ENCODE data around the gene PYCR2. TPM values are rescaled to one million over a fixed set of nuclear protein-coding genes. Genes with fewer than 3 reads are reported as not detected.
A peak's percentile ranks its signal among the peaks of the same experiment; 100 is the strongest.

The PYCR2 gene
- total RNA-seq, 1 donor from 2014 or later: 44.5 TPM

DNA sequence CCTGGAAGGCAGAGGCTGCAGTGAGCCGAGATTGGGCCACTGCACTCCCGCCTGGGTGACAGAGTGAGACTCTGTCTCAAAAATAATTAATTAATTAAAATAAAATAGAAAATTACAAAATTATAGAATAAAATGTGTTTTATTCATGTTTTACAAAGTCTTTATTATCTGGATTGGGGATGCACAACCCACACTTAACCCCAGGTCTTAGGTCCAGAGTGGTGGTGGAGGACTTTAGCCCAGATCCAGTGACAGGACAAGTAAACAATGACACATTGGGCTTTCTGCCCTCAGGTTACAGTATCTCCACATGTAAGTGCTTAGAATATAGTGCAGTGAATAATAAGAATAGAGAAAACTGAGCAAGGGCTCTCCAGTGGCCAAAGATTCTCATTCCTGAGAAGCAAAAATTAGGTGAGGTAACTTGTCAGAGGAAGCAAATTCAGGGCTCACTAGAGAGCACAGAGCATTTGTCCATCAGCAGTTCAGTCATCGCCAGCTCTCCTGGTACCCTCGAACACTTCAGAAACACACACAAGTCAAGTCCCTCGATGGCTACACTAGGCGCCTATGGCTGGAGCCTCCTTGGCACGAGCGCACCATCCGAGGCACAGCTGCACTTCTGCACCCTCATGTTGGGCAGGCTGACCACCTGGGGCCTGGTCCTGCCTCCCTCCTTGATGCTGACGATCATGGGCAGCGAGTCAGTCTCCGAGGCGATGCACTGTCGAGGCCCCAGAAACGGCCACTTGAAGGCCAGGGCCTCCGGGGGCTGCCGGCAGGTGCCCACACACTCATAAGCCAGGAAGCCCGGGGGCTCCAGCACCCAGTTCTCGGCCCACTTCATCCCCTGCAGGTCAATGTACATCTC, 37.7 kb downstream of the PYCR2 start:
- Mint-ChIP-seq H3K27me3 (ENCODE audit: unreplicated experiment) (peaks cover 8% of the 10 kb centered on the region), H3K27ac (ENCODE audit: unreplicated experiment) (peak overlapping the region; percentile 24), H3K4me1 (ENCODE audit: unreplicated experiment) (peaks cover 2% of the 10 kb centered on the region), H3K4me3 (ENCODE audit: unreplicated experiment) (no peak overlapping the region), H3K36me3 (ENCODE audit: low read depth, unreplicated experiment) (no peaks in the 10 kb centered on the region), H3K9me3 (ENCODE audit: unreplicated experiment) (no peaks in the 10 kb centered on the region)
- DNase-seq (ENCODE audit: low spot score): no peak
- TF ChIP-seq, protein P1, sequence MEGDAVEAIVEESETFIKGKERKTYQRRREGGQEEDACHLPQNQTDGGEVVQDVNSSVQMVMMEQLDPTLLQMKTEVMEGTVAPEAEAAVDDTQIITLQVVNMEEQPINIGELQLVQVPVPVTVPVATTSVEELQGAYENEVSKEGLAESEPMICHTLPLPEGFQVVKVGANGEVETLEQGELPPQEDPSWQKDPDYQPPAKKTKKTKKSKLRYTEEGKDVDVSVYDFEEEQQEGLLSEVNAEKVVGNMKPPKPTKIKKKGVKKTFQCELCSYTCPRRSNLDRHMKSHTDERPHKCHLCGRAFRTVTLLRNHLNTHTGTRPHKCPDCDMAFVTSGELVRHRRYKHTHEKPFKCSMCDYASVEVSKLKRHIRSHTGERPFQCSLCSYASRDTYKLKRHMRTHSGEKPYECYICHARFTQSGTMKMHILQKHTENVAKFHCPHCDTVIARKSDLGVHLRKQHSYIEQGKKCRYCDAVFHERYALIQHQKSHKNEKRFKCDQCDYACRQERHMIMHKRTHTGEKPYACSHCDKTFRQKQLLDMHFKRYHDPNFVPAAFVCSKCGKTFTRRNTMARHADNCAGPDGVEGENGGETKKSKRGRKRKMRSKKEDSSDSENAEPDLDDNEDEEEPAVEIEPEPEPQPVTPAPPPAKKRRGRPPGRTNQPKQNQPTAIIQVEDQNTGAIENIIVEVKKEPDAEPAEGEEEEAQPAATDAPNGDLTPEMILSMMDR (IDR thresholded peaks at IDR 0.05; ENCODE audit: unreplicated experiment): no peak

DNA sequence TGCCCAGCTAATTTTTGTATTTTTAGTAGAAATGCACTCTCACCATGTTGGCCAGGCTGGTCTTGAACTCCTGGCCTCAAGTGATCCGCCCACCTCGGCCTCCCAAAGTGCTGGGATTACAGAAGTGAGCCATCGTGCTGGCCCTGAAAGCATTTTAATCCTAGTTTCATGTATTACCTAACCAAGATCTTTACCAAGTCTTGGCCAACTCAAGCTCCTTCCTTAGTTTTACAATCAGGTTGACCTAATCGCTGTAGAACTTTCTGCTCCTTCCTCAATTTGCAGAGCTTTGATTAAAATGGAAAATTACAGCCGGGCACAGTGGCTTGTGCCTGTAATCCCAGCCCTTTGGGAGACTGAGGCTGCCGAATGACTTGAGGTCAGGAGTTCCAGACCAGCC, 38.7 kb downstream of the PYCR2 start:
- H3K27ac Mint-ChIP-seq (ENCODE audit: unreplicated experiment): no peak overlapping the region
- H3K36me3 Mint-ChIP-seq (ENCODE audit: low read depth, unreplicated experiment): no peaks in the 10 kb centered on the region
- DNase-seq (ENCODE audit: low spot score): no peak
- no peaks in the 10 kb centered on the region for H3K9me3 Mint-ChIP-seq (ENCODE audit: unreplicated experiment)
- peaks cover 11% of the 10 kb centered on the region for H3K4me1 Mint-ChIP-seq (ENCODE audit: unreplicated experiment)
- H3K27me3 Mint-ChIP-seq (ENCODE audit: unreplicated experiment): peaks cover 8% of the 10 kb centered on the region
- TF ChIP-seq, protein P1 (IDR thresholded peaks at IDR 0.05; ENCODE audit: unreplicated experiment): no peak
- H3K4me3 Mint-ChIP-seq (ENCODE audit: unreplicated experiment): no peak overlapping the region

DNA sequence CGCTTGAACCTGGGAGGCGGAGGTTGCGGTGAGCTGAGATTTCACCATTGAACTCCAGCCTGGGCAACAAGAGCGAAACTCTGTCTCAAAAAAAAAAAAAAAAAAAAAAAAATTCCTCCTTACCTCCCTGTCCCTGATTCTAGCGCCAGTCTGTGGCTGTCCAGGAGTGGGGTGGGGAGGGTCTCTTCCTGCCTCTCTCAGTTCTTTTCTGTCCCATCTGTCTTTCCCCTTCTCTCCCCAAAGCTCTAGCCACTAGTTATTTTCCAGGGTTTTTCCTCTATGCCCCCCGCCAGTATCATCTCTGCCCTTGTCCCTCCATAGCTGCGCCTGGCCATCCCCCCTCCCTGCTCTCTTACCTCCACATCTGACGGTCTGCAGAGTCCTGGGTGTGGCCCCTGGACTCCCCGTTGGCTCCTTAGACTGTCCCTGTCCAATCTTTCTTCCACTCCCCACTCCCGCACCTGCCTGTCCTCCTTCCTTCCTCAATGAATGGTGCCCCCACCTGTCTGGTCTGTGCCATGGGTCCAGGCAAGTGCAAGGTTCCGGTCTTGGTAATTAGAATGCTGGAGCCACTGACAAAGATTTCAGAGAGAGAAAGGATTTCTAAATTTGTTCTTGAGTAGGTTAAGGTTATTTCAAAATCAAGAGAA, 40.3 kb downstream of the PYCR2 start:
- TF ChIP-seq, protein P1 (IDR thresholded peaks at IDR 0.05; ENCODE audit: unreplicated experiment): no peak
- Mint-ChIP-seq H3K9me3 (ENCODE audit: unreplicated experiment) (no peaks in the 10 kb centered on the region), H3K36me3 (ENCODE audit: low read depth, unreplicated experiment) (peaks cover 3% of the 10 kb centered on the region), H3K27me3 (ENCODE audit: unreplicated experiment) (peaks cover 8% of the 10 kb centered on the region), H3K27ac (ENCODE audit: unreplicated experiment) (no peak overlapping the region), H3K4me1 (ENCODE audit: unreplicated experiment) (peaks cover 24% of the 10 kb centered on the region), H3K4me3 (ENCODE audit: unreplicated experiment) (peak overlapping the region; percentile 88)
- no peak for DNase-seq (ENCODE audit: low spot score)

DNA sequence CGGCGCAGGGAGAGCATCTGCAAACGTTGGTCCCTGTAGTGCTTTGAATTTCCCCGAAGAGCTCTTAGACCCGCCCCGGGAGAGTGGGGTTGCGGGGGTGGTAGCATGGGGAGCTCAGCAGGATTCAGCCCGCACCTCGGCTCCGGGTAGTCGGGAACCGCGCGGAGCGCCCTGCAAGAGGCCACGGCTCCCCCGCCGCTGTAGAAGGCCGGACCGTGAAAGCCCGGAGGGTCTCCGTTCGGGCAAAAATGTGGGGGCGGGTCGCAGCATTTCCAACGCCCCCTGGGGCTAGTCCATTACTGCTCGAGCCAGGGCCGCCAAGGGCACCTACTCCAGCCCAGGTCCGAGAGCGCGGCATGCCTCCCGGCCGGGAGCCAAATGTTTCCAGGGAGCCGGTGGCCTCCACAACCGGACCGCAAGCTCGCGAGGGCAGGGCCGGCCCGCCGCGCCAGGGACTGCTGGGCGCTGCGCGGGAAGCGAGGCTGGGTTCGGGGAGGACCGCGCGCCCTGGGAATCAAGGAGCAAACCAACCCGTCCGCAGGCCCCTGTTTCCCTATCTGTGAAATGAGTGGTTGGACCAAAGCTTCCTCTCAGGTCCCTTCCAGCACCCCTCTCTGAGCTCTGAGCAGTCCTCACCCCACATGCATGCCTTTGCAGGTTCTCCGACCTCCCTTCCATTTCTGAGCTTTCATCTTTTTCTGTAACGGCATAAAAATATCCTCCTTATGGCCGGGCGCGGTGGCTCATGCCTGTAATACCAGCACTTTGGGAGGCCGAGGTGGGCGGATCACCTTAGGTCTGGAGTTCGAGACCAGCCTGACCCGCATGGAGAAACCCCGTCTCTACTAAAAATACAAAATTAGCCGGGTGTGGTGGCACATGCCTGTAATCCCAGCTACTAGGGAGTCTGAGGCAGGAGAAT, 41.1 kb downstream of the PYCR2 start:
- H3K9me3 Mint-ChIP-seq (ENCODE audit: unreplicated experiment): no peaks in the 10 kb centered on the region
- H3K27ac Mint-ChIP-seq (ENCODE audit: unreplicated experiment): peak overlapping the region; percentile 81
- TF ChIP-seq, protein P1 (IDR thresholded peaks at IDR 0.05; ENCODE audit: unreplicated experiment): no peak
- H3K36me3 Mint-ChIP-seq (ENCODE audit: low read depth, unreplicated experiment): peaks cover 3% of the 10 kb centered on the region
- peaks cover 31% of the 10 kb centered on the region for H3K4me1 Mint-ChIP-seq (ENCODE audit: unreplicated experiment)
- H3K27me3 Mint-ChIP-seq (ENCODE audit: unreplicated experiment): peaks cover 6% of the 10 kb centered on the region
- DNase-seq (ENCODE audit: low spot score): peak; percentile 51
- H3K4me3 Mint-ChIP-seq (ENCODE audit: unreplicated experiment): peak overlapping the region; percentile 88

Data from endothelial cell (in vitro differentiated cells).